HG03095 (cell line): ENCODE data around the gene TMEM131.

Source experiments
- ATAC-seq: cut with Tn5 transposase; IDR thresholded peaks from one replicate; pipeline ENCODE4 v1.9.1; 2021; ENCODE audit warnings: moderate library complexity; ENCODE audit not compliant: unreplicated experiment

The TMEM131 gene

DNA sequence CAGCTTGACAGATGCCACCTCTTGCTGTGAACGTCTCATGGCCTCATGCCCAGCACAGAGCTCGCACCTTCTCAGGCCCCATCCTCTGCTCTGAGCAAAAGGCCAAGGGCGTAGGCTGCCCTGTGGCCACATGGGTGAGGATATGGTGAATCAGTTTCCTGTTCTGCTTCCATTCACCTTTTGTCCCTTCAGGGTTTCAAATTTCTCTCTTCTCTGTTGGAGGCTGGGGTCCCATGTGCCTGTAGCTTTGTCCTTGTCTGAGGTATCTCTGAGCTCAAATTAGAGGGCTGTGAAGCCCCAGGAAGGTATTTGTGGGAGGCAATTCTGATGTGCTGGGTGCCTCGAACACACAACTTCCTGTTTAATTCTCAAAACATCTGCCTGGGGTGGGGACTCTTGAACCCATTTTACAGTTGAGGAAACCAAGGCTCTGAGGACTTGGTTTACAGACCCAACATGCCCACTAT, 253.3 kb downstream of the TMEM131 start:
- no peak for ATAC-seq

DNA sequence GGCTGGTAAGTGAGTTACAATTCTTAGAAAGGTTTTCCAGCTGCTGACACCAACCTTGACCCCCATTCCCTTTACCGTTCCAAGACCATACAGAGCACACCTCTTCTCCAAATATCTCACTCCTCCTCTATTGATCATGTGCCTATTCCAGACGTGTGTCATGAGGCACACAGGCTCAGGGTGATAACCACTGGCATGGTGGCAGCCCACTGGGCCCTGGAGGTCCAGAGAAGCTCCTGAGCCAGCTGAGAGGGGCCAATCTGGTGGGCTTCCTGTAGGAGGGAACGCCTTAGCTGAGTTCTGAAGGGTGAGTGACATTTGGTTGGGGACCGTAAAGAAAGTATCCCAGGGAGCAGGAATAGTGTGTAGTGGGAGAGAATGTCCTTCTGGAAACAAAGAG, 254.1 kb downstream of the TMEM131 start:
- no peak for ATAC-seq

DNA sequence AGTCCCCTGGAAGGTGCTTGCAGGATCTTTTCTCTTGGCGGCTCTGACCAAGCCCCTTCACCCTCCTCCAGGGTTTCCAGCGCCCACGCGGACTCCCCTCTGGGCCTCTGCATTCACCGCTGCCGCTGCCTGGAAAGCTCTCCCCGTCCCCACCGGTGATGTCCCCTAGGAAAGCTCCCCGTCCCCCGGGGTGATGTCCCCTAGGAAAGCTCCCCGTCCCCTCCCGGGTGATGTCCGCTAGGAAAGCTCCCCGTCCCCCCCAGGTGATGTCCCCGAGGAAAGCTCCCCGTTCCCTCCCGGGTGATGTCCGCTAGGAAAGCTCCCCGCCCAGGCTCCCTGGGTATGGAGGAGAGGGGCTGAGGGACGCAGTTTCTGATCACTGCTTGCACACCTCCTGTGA, 254.5 kb downstream of the TMEM131 start:
- ATAC-seq = no peak

DNA sequence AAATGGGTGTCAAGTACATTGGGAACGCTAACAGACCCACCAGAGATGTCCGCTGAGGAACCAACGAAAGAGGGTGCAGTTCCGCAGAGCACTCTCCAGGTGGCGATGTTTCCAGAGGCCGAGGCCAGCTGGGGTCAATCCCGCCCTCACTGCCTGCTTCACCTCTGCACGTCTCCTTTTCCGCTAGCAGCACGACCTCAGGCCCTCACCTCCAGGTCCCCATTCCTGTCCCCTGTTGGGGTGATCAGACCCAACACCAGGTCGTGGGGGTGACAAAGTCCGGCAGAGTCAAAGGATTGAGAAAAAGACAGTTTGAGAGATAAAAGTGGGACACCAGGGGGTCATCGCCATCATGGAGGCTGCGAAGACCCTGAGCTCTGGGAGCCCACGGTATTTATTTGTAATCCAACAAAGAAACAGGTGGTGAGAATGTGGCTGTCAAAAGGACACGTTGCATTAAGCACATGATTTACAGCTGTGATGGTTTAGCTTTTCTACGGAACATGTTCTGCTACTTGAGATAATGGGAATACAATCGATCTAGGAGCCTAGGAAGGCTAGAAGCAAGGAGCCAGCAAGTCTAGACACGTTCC, 255.1 kb downstream of the TMEM131 start:
- ATAC-seq = no peak

DNA sequence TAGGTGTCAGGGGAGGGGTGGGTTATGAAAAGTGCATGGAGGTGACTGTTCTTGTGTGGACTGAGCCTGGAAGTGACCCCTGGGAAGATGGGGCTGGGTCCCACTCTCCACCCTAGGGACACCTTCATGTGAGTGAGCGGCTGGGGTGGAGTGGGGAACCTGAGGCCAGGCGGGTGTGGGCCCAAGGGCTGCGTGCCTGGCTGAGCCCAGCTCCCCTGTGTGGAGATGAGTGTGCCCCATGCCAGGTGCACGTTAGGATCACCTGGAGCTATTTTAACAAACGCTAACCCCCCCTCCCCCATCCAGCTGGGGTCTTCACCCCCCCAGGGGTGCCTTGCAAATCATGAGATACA, 255.9 kb downstream of the TMEM131 start:
- ATAC-seq = no peak

DNA sequence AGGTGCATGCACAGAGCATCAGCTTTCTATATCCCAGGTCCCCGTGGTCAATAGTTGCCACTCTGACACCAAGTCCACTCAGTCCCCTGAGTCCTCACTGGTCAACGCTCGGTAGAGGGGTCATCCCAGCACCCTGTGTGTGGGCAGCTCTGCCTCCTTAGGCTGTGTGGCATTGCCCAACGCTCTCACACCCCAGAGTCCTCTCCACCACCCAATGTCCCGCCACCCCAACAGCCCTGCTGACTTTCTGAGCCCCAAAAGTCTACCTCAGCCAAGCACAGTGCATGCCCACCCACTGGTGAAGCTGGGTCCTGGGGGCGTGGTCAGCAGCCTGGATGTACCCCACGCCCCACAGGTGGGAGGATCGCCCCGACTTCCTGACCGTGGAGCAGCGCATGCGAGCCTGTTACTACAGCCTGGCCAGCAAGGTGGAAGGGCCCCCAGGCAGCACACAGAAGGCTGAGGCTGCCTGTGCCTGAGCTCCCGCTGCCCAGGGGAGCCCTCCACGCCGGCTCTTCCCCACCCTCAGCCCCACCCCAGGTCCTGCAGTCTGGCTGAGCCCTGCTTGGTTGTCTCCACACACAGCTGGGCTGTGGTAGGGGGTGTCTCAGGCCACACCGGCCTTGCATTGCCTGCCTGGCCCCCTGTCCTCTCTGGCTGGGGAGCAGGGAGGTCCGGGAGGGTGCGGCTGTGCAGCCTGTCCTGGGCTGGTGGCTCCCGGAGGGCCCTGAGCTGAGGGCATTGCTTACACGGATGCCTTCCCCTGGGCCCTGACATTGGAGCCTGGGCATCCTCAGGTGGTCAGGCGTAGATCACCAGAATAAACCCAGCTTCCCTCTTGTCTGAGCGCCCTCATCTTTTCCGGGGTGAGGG, 256.5 kb downstream of the TMEM131 start:
- ATAC-seq = no peak

DNA sequence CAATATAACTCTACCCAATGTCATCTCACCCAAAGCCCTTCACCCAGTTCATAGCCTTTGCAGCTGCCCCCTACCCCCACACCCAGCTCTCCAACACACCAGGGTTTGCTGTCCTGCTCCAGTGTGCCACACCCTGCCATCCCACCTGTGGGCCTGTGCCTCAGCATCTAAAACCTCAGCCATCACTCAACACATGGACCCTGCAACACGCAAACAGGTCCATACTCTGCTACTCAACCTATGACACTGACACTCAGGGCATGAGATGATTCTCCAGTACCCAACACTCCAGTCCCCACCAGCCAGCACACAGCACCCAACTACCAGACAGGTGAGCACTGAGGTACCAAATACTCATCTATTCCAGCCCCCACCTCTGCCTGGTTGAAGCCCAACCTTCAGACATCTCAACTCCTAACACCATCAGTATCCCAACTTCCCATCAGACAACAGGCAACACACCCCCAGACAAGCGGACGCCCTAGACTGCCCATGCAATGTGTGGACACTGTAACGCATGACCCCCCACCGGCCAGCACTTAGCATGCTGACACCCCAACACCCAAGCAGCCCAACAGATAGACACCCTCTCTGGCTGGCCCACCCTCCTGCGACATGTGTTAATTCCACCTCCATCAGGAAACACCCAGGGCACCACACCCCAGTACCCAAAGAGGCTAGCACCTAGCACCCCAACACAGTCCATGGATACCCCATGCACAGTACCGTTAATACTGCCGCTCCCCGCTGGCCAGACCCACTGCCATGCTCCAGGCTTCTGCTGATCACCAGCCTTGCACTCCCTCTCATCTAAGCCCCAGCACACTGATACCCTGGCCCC, 257.3 kb downstream of the TMEM131 start:
- no peak for ATAC-seq

DNA sequence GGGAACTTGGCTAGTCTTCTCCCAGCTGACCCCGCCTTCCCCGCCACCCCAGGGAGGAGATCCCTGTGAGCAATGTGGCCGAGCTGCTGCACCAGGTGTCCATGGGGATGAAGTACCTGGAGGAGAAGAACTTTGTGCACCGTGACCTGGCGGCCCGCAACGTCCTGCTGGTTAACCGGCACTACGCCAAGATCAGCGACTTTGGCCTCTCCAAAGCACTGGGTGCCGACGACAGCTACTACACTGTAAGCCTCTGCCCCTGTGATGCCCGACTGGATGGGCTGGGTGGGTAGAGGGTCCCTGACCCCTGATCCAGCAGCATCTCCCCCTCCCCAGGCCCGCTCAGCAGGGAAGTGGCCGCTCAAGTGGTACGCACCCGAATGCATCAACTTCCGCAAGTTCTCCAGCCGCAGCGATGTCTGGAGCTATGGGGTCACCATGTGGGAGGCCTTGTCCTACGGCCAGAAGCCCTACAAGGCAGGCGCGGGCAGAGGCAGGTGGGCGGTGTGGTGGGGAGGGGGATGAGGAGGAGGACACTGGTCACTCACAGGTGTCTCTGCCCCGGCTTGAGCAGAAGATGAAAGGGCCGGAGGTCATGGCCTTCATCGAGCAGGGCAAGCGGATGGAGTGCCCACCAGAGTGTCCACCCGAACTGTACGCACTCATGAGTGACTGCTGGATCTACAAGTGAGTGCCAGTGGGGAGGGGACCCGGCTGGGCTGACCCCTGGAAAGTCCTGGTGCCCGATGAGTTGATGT, 258.1 kb downstream of the TMEM131 start:
- ATAC-seq = no peak

DNA sequence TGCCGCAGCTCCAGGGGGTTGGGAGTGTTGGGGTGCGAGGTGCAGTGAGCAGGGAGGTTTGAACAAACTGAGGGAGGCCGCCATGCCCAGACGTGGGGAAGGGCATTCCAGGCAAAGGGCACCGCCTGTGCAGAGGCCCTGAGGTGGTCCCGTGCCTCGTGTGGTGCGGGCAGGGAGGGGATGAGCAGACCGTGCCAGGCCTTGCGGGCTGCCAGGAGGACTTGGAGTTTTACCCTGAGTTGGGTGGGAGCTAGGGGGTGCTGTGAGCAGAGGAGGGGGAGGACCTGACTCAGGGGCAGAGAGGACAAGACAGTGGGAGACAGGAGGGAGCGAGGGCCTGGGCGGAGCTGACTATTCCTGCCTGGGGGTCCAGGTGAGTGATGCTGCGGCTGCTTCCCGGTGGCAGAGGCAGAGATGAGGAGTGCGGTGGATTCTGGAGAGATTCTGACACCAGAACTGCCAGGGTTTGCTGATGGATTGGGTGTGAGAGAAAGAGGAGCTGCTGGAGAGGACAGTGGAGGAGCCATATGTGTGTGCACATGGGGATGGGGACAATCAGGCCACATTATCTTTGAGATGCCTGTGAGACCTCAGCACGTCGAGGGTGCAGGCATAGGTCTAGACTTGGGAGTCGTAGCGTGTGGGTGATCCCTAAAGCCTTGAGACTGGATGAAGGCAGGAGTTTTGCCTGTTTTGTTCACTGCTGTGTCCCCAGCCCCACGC, 259.0 kb downstream of the TMEM131 start:
- ATAC-seq = no peak

DNA sequence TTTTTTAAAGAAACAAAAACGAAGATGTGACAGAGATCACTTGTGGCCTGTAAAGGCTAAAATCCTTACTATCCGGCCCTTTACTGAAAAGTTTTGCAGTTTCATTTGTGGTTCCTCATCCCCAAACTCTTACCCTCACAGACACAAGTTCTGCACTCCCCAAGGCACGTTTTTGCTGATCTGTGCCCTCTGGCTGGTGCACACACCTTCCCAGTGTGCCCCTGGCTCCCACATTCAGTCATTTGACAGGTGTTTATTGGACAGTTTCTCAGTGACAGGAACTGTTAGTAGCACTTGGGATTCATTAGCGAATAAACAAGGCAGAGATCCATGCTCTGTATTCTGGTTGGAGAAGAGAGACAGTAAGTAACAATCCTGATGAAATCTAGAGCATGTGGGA, 259.6 kb downstream of the TMEM131 start:
- no peak for ATAC-seq

DNA sequence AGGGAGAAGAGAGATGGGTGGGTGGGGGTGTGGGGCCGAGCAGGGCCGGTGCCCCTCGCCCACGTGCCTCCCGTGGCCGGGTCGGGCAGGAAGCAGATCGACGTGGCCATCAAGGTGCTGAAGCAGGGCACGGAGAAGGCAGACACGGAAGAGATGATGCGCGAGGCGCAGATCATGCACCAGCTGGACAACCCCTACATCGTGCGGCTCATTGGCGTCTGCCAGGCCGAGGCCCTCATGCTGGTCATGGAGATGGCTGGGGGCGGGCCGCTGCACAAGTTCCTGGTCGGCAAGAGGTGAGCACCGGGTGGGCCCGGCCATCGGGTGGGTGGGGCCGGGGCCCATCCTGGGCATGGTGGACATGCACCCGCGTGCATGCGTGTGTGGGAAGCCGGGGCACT, 260.6 kb downstream of the TMEM131 start:
- no peak for ATAC-seq

DNA sequence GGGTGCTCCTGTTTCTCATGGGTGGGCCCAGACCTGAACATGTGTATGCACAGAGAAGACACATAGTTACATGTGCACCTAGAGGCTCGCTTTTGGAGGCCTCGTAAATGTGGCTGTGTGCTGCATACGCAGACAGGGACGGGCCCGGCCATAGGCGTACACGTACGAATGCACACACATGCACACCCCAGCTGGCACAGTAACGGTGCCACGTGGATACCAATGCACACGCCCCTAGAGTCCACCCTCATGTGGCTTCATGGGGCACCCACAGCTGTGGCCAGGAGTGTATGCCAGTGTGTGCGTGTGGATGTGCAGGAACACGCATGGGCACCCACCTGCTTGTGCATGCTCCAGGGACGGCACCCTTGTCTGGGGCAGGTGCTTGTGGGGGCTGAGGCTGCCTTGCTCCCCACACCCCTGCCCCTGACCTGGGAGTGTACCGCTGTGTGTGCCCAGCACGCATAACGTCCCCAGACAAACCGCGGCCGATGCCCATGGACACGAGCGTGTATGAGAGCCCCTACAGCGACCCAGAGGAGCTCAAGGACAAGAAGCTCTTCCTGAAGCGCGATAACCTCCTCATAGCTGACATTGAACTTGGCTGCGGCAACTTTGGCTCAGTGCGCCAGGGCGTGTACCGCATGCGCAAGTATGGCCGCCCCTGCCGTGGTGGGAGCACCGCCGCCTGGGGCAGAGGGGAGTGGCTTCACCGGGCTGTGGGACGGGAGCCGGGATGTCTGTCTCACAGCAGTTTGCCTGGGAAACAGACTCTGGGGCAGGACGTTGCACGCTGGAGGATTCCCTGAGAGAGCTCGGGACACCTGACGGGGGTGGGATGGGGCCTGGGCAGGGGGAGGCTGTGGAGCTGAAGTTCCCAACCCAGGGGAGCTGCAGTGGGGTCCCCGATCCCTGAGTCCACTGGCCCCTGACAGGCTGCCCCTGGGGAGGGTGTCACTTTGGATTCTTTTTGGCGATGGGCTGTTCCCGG, 261.4 kb downstream of the TMEM131 start:
- ATAC-seq = no peak

DNA sequence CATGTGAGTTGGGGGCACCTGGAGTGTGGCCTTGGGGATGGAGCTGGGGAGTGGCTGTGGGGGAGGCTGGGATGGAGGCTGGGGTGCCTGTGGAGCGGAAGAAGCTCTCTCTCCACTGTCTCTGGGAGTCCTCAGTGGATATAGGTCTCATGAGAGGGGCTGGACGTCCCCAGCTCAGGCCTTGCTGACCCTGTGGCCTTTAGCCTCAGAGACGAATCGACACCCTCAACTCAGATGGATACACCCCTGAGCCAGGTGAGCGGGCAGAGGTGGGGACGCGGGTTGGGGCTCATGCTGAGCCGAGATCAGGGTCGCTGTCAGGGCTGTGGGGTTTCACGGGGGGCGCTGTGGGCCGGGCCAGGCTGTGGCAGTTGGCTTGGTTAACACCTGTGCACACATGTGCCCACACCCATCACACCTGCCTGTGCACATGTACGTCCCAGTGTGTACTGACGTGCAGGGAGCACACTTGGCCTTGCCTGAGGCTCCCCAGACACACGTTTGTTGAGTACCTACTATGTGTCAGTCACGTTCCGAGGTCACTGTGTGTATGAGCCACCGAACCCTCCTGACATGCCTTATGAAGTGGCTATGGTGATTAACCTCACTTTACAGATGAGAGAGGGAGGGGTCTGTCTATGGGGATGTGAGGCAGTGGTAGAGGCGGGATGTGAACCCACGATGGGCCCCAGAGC, 262.3 kb downstream of the TMEM131 start:
- ATAC-seq = no peak

DNA sequence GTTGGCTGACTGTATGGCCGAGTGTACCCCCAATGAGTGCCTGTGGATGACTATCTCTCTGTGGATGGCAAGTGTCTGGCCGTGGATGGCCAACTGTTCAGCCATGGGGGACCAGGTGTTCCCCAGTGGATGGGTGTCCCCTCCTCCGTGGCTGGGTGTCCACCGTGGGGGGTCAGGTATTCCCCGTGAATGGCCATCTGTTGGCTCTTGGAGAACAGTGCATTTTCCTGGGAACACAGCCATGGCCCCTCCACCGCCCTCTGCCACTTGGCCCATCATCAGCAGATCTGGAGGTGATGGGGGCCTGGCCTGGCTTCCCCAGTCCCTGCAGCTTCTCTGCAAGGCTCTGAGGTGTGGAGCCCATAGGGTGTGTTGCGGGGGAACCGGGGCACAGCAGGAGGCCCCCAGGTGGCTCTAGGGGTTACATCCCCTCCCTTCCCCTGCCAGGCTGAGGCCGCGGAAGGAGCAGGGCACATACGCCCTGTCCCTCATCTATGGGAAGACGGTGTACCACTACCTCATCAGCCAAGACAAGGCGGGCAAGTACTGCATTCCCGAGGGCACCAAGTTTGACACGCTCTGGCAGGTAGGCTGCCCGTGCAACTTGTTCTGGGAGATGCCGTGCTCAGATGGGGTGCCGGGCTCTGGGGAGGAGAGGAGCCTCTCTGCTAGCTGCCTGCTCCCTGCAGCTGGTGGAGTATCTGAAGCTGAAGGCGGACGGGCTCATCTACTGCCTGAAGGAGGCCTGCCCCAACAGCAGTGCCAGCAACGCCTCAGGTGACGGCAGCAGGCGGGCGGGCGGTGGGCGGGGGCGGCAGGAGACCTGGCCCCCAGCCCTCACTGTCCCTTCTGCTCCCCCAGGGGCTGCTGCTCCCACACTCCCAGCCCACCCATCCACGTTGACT, 263.1 kb downstream of the TMEM131 start:
- no peak for ATAC-seq

DNA sequence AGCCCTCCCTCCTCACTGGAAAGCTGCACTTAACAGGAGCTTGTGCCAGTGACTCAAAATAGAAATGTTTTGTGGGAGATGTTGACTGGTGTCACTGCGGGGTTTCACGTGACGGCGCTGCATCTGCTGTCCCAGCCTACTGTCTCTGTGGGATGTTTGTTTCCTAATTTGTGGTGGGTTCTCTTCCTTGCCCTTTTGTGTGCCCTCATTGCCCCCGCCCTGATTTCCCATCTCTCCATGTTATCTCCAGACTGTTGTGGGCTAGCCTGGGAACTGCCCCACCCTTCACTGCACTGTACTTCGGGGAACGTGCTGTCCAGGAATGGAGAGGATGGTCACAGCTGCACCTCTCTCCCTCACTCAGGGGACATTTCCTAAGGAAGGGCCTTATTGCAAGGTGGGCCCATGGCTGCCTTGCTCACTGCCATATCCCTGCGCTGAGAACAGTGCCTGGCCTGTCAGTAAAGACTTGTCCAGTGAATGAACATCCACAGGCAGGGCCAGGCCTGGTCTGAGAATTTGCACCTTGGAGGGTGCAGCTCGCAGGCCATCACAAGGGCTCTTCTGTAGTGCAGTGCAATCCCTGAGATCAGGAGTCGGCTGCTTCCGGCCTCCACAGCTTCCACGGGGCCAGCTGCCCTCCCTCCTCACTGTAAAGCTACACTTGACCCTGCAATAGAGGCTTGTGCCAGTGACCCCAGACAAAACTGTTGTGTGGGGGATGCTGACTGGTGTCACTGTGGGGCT, 264.3 kb downstream of the TMEM131 start:
- ATAC-seq = no peak

DNA sequence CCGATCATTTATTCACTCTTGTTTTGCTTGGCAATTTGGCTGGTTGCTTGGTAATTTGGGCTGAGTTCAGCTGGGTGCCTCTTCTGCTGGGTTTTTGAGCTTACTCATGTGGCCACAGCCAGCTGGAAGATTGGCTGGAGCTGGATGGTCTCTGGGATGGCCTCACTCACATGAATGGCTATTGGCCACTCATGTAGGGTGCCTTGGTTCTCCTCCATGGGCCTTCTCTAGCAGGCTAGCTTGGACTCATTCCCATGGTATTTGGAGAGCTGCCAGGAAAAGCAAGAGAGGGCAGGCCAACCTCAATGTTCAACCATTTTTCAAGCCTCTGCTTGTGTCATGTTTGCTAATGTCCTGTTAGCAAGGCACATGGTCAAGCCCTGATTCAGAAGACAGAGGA, 265.5 kb downstream of the TMEM131 start:
- no peak for ATAC-seq
